ENCODE measurements around the gene NME3.
"Not testable (repeated sequence)": the region's sequence is repeated elsewhere in the genome, so short reads cannot be mapped to it uniquely, and the experiment has no call there.

NME3 gene

GRCh38 chr16:1734123-1734522 lies 37.2 kb downstream of the NME3 start:
- no peak for DNase-seq (ENCODE audit: low spot score)
- TF ChIP-seq CTCF (IDR thresholded peaks at IDR 0.05; ENCODE audit: borderline replicate concordance, control extremely low read depth, extremely low read depth, insufficient read depth, missing control alignments), result no peak
- in situ Hi-C loops (cut with MboI; ENCODE audit: low sequenced_read_pairs, unreplicated experiment), result no loop called here

- DNase-seq (ENCODE audit: low spot score); in situ Hi-C loops (cut with MboI; ENCODE audit: low sequenced_read_pairs, unreplicated experiment): not testable (repeated sequence)
These were observed 38.8 kb downstream of the NME3 start for GRCh38 chr16:1732551-1732987.

GRCh38 chr16:1732071-1732470 lies 39.3 kb downstream of the NME3 start:
- no peak for DNase-seq (ENCODE audit: low spot score)
- TF ChIP-seq CTCF (IDR thresholded peaks at IDR 0.05; ENCODE audit: borderline replicate concordance, control extremely low read depth, extremely low read depth, insufficient read depth, missing control alignments), result no peak
- in situ Hi-C loops (cut with MboI; ENCODE audit: low sequenced_read_pairs, unreplicated experiment), result no loop called here

GRCh38 chr16:1731603-1732002 lies 39.7 kb downstream of the NME3 start:
- no peak for DNase-seq (ENCODE audit: low spot score)
- in situ Hi-C loops (cut with MboI; ENCODE audit: low sequenced_read_pairs, unreplicated experiment), result no loop called here
- TF ChIP-seq CTCF (IDR thresholded peaks at IDR 0.05; ENCODE audit: borderline replicate concordance, control extremely low read depth, extremely low read depth, insufficient read depth, missing control alignments), result no peak

- TF ChIP-seq CTCF (IDR thresholded peaks at IDR 0.05; ENCODE audit: borderline replicate concordance, control extremely low read depth, extremely low read depth, insufficient read depth, missing control alignments), result no peak
- in situ Hi-C loops (cut with MboI; ENCODE audit: low sequenced_read_pairs, unreplicated experiment), result no loop called here
These were observed 40.3 kb downstream of the NME3 start for GRCh38 chr16:1731073-1731472.

GRCh38 chr16:1729445-1729844 lies 41.9 kb downstream of the NME3 start:
- DNase-seq (ENCODE audit: low spot score), result no peak
- in situ Hi-C loops (cut with MboI; ENCODE audit: low sequenced_read_pairs, unreplicated experiment), result no loop called here
- TF ChIP-seq CTCF (IDR thresholded peaks at IDR 0.05; ENCODE audit: borderline replicate concordance, control extremely low read depth, extremely low read depth, insufficient read depth, missing control alignments), result no peak

More at GRCh38 chr16:1731073-1731472, 40.3 kb downstream of the NME3 start:
- no peak for DNase-seq (ENCODE audit: low spot score)

GRCh38 chr16:1729026-1729425 lies 42.3 kb downstream of the NME3 start:
- in situ Hi-C loops (cut with MboI; ENCODE audit: low sequenced_read_pairs, unreplicated experiment), result no loop called here
- TF ChIP-seq CTCF (IDR thresholded peaks at IDR 0.05; ENCODE audit: borderline replicate concordance, control extremely low read depth, extremely low read depth, insufficient read depth, missing control alignments), result no peak
- no peak for DNase-seq (ENCODE audit: low spot score)
